Vagina (tissue), 2 donors: Measurements from ENCODE around the gene ZNF771.

Experiments
- CTCF ChIP-seq, 3 experiments: fragments of 450-650 bp in 2 of 3; fragments of 200-600 bp in 1 of 3; sonication (generic) in 1 of 3; IDR thresholded peaks; one replicate each; pipeline ENCODE4 v1.5.1; 2017 to 2019; ENCODE audit warnings: antibody characterized with exemption in 3 of 3, mild to moderate bottlenecking in 2 of 3, moderate library complexity in 2 of 3
- POLR2A ChIP-seq, 2 donors: fragments of 450-650 bp; IDR thresholded peaks; one replicate each; pipeline ENCODE4 v1.6.1; 2017; ENCODE audit warnings: antibody characterized with exemption in 2 of 2, mild to moderate bottlenecking in 2 of 2, moderate library complexity in 2 of 2

- TF ChIP-seq CTCF (IDR thresholded peaks at IDR 0.05) (no peak), POLR2A (IDR thresholded peaks at IDR 0.05) (no peak)
These were observed 40.3 kb downstream of the ZNF771 start for GRCh38 chr16:30447512-30448226.
